AG09309 (cell line): ENCODE data around the gene PDE3B.
"Not testable (repeated sequence)": the region's sequence is repeated elsewhere in the genome, so short reads cannot be mapped to it uniquely, and the experiment has no call there.

ENCODE experiments used
- DNase-seq: peaks from one replicate; pipeline ENCODE4 v3.0.0-alpha.2; 2010; ENCODE audit warnings: low read depth
- H3K4me3 ChIP-seq: 2 replicates; pipeline ENCODE4 v1.5.1; 2011; ENCODE audit warnings: mild to moderate bottlenecking, low read depth, low read length, moderate library complexity; ENCODE audit not compliant: control insufficient read depth
- CTCF ChIP-seq: IDR thresholded peaks from 2 replicates; pipeline ENCODE4 v1.5.1; 2011; ENCODE audit warnings: mild to moderate bottlenecking, low read depth, low read length, inconsistent platforms; ENCODE audit not compliant: insufficient read depth, control insufficient read depth; ENCODE audit errors: missing control alignments

Gene PDE3B

DNA sequence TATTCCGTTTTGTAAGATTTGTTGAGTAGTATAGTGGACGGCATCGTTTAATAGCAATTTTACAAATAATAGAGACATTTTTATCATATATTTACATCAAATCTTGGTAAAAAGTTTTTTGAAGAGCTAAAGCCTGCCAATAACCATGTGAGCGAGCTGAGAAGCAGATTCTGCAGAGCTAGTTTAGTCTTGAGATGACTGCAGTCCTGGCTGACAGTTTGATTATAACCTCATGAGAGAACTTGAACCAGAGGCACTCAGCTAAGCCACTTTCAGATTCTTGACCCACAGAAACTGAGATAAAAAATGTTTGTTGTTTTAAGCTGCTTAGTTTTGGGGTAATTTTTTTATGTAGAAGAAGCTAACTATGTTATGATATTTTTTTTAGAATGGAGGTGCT lies 78.9 kb downstream of the PDE3B start:
- TF ChIP-seq CTCF: no peak
- no peak for DNase-seq
- H3K4me3 ChIP-seq: no peak overlapping the region

GRCh38 chr11:14725150-14725549 lies 81.5 kb downstream of the PDE3B start:
- no peak for TF ChIP-seq CTCF
- no peak for DNase-seq
- no peak overlapping the region for H3K4me3 ChIP-seq

- H3K4me3 ChIP-seq: no peak overlapping the region
- no peak for DNase-seq
- TF ChIP-seq CTCF: no peak
These were observed 83.6 kb downstream of the PDE3B start for GRCh38 chr11:14727215-14727614.

GRCh38 chr11:14727746-14728145 lies 84.1 kb downstream of the PDE3B start:
- no peak for DNase-seq
- no peak for TF ChIP-seq CTCF
- H3K4me3 ChIP-seq: no peak overlapping the region

DNA sequence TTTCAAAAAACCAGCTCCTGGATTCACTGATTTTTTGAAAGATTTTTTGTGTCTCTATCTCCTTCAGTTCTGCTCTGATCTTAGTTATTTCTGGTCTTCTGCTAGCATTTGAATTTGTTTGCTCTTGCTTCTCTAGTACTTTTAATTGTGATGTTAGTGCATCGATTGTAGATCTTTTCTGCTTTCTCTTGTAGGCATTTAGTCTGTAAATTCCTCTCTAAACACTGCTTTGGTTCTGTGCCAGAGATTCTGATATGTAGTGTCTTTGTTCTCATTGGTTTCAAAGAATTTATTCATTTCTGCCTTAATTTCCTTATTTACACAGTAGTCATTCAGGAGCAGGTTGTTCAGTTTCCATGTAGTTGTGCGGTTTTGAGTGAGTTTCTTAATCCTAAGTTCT lies 96.9 kb downstream of the PDE3B start:
- H3K4me3 ChIP-seq, DNase-seq: not testable (repeated sequence)

DNA sequence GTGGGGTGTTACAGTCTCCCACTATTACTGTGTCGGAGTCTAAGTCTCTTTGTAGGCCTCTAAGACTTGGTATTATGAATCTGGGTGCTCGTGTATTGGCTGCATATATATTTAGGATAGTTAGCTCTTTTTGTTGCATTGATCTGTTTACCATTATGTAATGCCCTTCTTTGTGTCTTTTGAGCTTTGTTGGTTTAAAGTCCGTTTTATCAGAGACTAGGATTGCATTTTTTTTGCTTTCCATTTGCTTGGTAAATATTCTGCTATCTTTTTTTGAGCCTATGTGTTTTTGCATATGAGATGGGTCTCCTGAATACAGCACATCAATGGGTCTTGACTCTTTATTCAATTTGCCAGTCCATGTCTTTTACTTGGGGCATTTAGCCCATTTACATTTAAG lies 97.6 kb downstream of the PDE3B start:
- TF ChIP-seq CTCF: no peak
- DNase-seq: no peak
- H3K4me3 ChIP-seq: no peak overlapping the region

GRCh38 chr11:14742849-14743559 lies 99.4 kb downstream of the PDE3B start:
- no peak for TF ChIP-seq CTCF
- H3K4me3 ChIP-seq: no peak overlapping the region
- DNase-seq: no peak

- not testable (repeated sequence) for DNase-seq, H3K4me3 ChIP-seq
These were observed 100.1 kb downstream of the PDE3B start for GRCh38 chr11:14743667-14744066.
